OCI-LY1 (cell line): ENCODE results near the gene THRAP3.

Source experiments
- H2AFZ ChIP-seq: fragments of 200-600 bp; sonication (generic), shearing (Covaris generic); 2 replicates; pipeline ENCODE4 v1.6.0; 2014; ENCODE audit warnings: antibody characterized with exemption, mild to moderate bottlenecking, low read length
- H3F3A ChIP-seq: fragments of 200-600 bp; sonication (generic), shearing (Covaris generic); 2 replicates; pipeline ENCODE4 v1.6.0; 2014; ENCODE audit warnings: mild to moderate bottlenecking, antibody characterized with exemption, low read length, moderate library complexity; ENCODE audit not compliant: insufficient read depth
- H3K27ac ChIP-seq: fragments of 200-600 bp; sonication (generic); 2 replicates; pipeline ENCODE4 v1.5.1; 2014; ENCODE audit warnings: low read length, mixed run types, mild to moderate bottlenecking, low read depth; ENCODE audit not compliant: poor library complexity, severe bottlenecking
- H3K27me3 ChIP-seq: fragments of 200-600 bp; sonication (generic); 2 replicates; pipeline ENCODE4 v1.6.0; 2014; ENCODE audit warnings: antibody characterized with exemption, mild to moderate bottlenecking, low read length, moderate library complexity; ENCODE audit not compliant: insufficient read depth
- H3K36me3 ChIP-seq: fragments of 200-600 bp; sonication (generic); 2 replicates; pipeline ENCODE4 v1.6.1; 2014; ENCODE audit warnings: mild to moderate bottlenecking, antibody characterized with exemption, low read length, moderate library complexity, mixed read lengths; ENCODE audit not compliant: insufficient read depth
- H3K4me1 ChIP-seq: fragments of 200-600 bp; sonication (generic); 2 replicates; pipeline ENCODE4 v1.5.1; 2014; ENCODE audit warnings: mild to moderate bottlenecking, low read length, moderate library complexity; ENCODE audit not compliant: insufficient read depth, severe bottlenecking
- H3K4me2 ChIP-seq: fragments of 200-600 bp; sonication (generic), shearing (Covaris generic); 2 replicates; pipeline ENCODE4 v1.6.1; 2014; ENCODE audit warnings: low read length
- H3K4me3 ChIP-seq: fragments of 200-600 bp; sonication (generic); 2 replicates; pipeline ENCODE4 v1.5.1; 2014; ENCODE audit warnings: low read length, low read depth, mild to moderate bottlenecking, mixed read lengths; ENCODE audit not compliant: poor library complexity, severe bottlenecking
- H3K79me2 ChIP-seq: fragments of 200-600 bp; shearing (Covaris generic); 2 replicates; pipeline ENCODE4 v1.6.1; 2016; ENCODE audit warnings: mixed run types, low read length, mixed read lengths; ENCODE audit not compliant: insufficient read depth
- H3K9ac ChIP-seq: fragments of 200-600 bp; sonication (generic), shearing (Covaris generic); 2 replicates; pipeline ENCODE4 v1.6.1; 2014; ENCODE audit warnings: mild to moderate bottlenecking, low read length, mixed read lengths
- H3K9me2 ChIP-seq: fragments of 200-600 bp; sonication (generic), shearing (Covaris generic); 2 replicates; pipeline ENCODE4 v1.6.1; 2014; ENCODE audit warnings: low read depth, mild to moderate bottlenecking, low read length, mixed read lengths
- H3K9me3 ChIP-seq: fragments of 200-600 bp; shearing (Covaris generic); 2 replicates; pipeline ENCODE4 v1.6.1; 2014; ENCODE audit warnings: low read length, mixed read lengths
- H4K20me1 ChIP-seq: fragments of 200-600 bp; sonication (generic), shearing (Covaris generic); 2 replicates; pipeline ENCODE4 v1.6.0; 2016; ENCODE audit warnings: mild to moderate bottlenecking, low read length; ENCODE audit not compliant: insufficient read depth
- CTCF ChIP-seq: fragments of 200-600 bp; sonication (generic), shearing (Covaris generic); IDR thresholded peaks from 2 replicates; pipeline ENCODE4 v1.5.1; 2017; ENCODE audit warnings: mild to moderate bottlenecking, antibody characterized with exemption, low read length, moderate library complexity, mixed read lengths
- EZH2 ChIP-seq: fragments of 200-600 bp; sonication (generic), shearing (Covaris generic); IDR thresholded peaks from 2 replicates; pipeline ENCODE4 v1.8.0; 2017; ENCODE audit warnings: borderline replicate concordance, mixed run types, mild to moderate bottlenecking, antibody characterized with exemption, low read length, moderate library complexity, mixed read lengths

The THRAP3 gene

GRCh38 chr1:36326499-36326898, 102.3 kb downstream of the THRAP3 start:
- peaks cover 36% of the 10 kb centered on the region for H3K4me1 ChIP-seq
- TF ChIP-seq CTCF (no peak), EZH2 (no peak)

GRCh38 chr1:36327421-36328087, 103.3 kb downstream of the THRAP3 start:
- no peaks in the 10 kb centered on the region for H3K9me3 ChIP-seq
- H3K4me2 ChIP-seq, result no peak overlapping the region
- no peak for TF ChIP-seq EZH2
- no peak for TF ChIP-seq CTCF
- H2AFZ ChIP-seq, result no peak overlapping the region
- no peaks in the 10 kb centered on the region for H4K20me1 ChIP-seq
- no peaks in the 10 kb centered on the region for H3K79me2 ChIP-seq
- H3K9ac ChIP-seq, result no peak overlapping the region
- H3K9me2 ChIP-seq, result no peaks in the 10 kb centered on the region
- peaks cover 26% of the 10 kb centered on the region for H3K4me1 ChIP-seq
- H3K27ac ChIP-seq, result no peak overlapping the region
- H3F3A ChIP-seq, result no peaks in the 10 kb centered on the region
- H3K36me3 ChIP-seq, result peaks cover 8% of the 10 kb centered on the region; the same call in 1 of the 2 replicates
- peaks cover 3% of the 10 kb centered on the region; the same call in 1 of the 2 replicates for H3K27me3 ChIP-seq
- H3K4me3 ChIP-seq, result no peak overlapping the region

More at GRCh38 chr1:36326499-36326898, 102.3 kb downstream of the THRAP3 start:
- no peaks in the 10 kb centered on the region for H3K9me2 ChIP-seq
- no peak overlapping the region for H3K4me2 ChIP-seq
- no peaks in the 10 kb centered on the region for H4K20me1 ChIP-seq
- no peaks in the 10 kb centered on the region for H3K79me2 ChIP-seq
- no peak overlapping the region for H3K4me3 ChIP-seq
- H3K36me3 ChIP-seq, result peaks cover 8% of the 10 kb centered on the region; the same call in 1 of the 2 replicates
- no peak overlapping the region for H2AFZ ChIP-seq
- H3K9ac ChIP-seq, result no peak overlapping the region
- peaks cover 3% of the 10 kb centered on the region; the same call in 1 of the 2 replicates for H3K27me3 ChIP-seq
- H3K9me3 ChIP-seq, result no peaks in the 10 kb centered on the region
- no peak overlapping the region for H3K27ac ChIP-seq
- no peaks in the 10 kb centered on the region for H3F3A ChIP-seq

- H3K36me3 ChIP-seq, result peaks cover 8% of the 10 kb centered on the region; the same call in 1 of the 2 replicates
- peaks cover 3% of the 10 kb centered on the region; the same call in 1 of the 2 replicates for H3K27me3 ChIP-seq
- H3F3A ChIP-seq, result no peaks in the 10 kb centered on the region
- H3K9me3 ChIP-seq, result no peaks in the 10 kb centered on the region
- H3K9me2 ChIP-seq, result no peaks in the 10 kb centered on the region
- H3K4me1 ChIP-seq, result peaks cover 21% of the 10 kb centered on the region
- H3K27ac ChIP-seq, result no peak overlapping the region
- H2AFZ ChIP-seq, result no peak overlapping the region
- no peak overlapping the region for H3K4me3 ChIP-seq
- H3K9ac ChIP-seq, result no peak overlapping the region
- no peak overlapping the region for H3K4me2 ChIP-seq
- H3K79me2 ChIP-seq, result no peaks in the 10 kb centered on the region
- no peaks in the 10 kb centered on the region for H4K20me1 ChIP-seq
- no peak for TF ChIP-seq EZH2
- TF ChIP-seq CTCF, result no peak
Measured at GRCh38 chr1:36328088-36328480, 103.8 kb downstream of the THRAP3 start.
